Aorta (tissue), 5 donors: ENCODE results near the gene TASP1. TPM values are rescaled to one million over a fixed set of nuclear protein-coding genes. Genes with fewer than 3 reads are reported as not detected.

Experiments used
- ATAC-seq: fragments of 200-7000 bp; cut with Tn5 transposase; one replicate; pipeline ENCODE4 v1.9.1; 2022; ENCODE audit warnings: moderate library complexity; ENCODE audit not compliant: low FRiP score
- DNase-seq, 2 donors: peaks; one replicate each; pipeline ENCODE4 v3.0.0-alpha.2; 2020
- H3K27ac ChIP-seq, 2 donors: one replicate each; pipeline ENCODE4 v1.5.1; 2013; ENCODE audit warnings: low read length in 2 of 2, mild to moderate bottlenecking in 2 of 2, moderate library complexity in 2 of 2, control low read depth in 1 of 2, inconsistent platforms in 1 of 2, low read depth in 1 of 2
- H3K27me3 ChIP-seq, 2 donors: one replicate each; pipeline ENCODE4 v1.6.1; 2013; ENCODE audit warnings: control low read depth in 1 of 2, low read length in 1 of 2, mild to moderate bottlenecking in 1 of 2, moderate library complexity in 1 of 2; ENCODE audit not compliant: insufficient read depth in 2 of 2, control insufficient read depth in 1 of 2
- H3K36me3 ChIP-seq, 2 donors: one replicate each; pipeline ENCODE4 v1.6.1; 2013; ENCODE audit warnings: control low read depth in 1 of 2, low read length in 1 of 2, mild to moderate bottlenecking in 1 of 2; ENCODE audit not compliant: insufficient read depth in 2 of 2, control insufficient read depth in 1 of 2
- H3K4me1 ChIP-seq, 2 donors: one replicate each; pipeline ENCODE4 v1.6.1; 2013; ENCODE audit warnings: low read length in 2 of 2, control low read depth in 1 of 2, mild to moderate bottlenecking in 1 of 2, moderate library complexity in 1 of 2; ENCODE audit not compliant: insufficient read depth in 2 of 2, control insufficient read depth in 1 of 2
- H3K4me3 ChIP-seq, 2 donors: one replicate each; pipeline ENCODE4 v1.5.1; 2013; ENCODE audit warnings: low read length in 2 of 2, control low read depth in 1 of 2, mild to moderate bottlenecking in 1 of 2
- H3K9me3 ChIP-seq: one replicate; pipeline ENCODE4 v1.6.1; 2013; ENCODE audit warnings: mild to moderate bottlenecking, low read length; ENCODE audit not compliant: control insufficient read depth
- WGBS, 2 donors: extraction: QIAGEN DNeasy Blood & Tissue Kit; methylation state at CpG; one replicate each; pipeline ENCODE4 v1.1.7; 2013; 5-methylcytosine and 5-hydroxymethylcytosine counted together
- intact Hi-C, 2 donors: fragments of 100-400 bp; cut with DNase I; formaldehyde crosslinking; loops; one replicate each; pipeline versions ENCODE4 v1.14.2 to v1.15.0; 2022
- polyA plus RNA-seq, 2 donors: library from polyadenylated mRNA; stranded (reverse); fragments of 200-250 nt; gene quantifications; one replicate each; pipeline ENCODE4 v1.2.3, GENCODE V29; 2013
- total RNA-seq, 2 donors: library from RNA; stranded (reverse); fragmentation: NEBNext Ultra II Directional; extraction: Animal tissue kit (Norgen Biotek cat#: 25700); gene quantifications; one replicate each; pipeline ENCODE4 v1.2.1, GENCODE V29; 2021
- donor health status: healthy with polysubstance abuse.
- donor health status: Bipolar disorder and iron deficiency.
- donor health status: DM: no; HTN: no; CAD: no.
- donor health status: DM: no; HTN: no; CAD: no.
- donor health status: DM: yes; HTN: yes; CAD: no.

Gene TASP1
- total and polyA plus RNA-seq, 4 donors = 13.2 to 74.6 (median 25.9) TPM

- no peak overlapping the region for H3K4me3 ChIP-seq
- WGBS, 2 donors = 74 to 75% methylated on average over 4 of the region's 4 CpGs
- H3K4me1 ChIP-seq = peaks cover 1 to 6% of the 10 kb centered on the region in 2 donors
- intact Hi-C loops = no loop called here
- no peaks in the 10 kb centered on the region for H3K9me3 ChIP-seq
- no peak overlapping the region for H3K27ac ChIP-seq
- H3K27me3 ChIP-seq = no peaks in the 10 kb centered on the region
- DNase-seq (no peak), ATAC-seq (no peak)
- no peaks in the 10 kb centered on the region for H3K36me3 ChIP-seq
Observed at GRCh38 chr20:13656721-13657368, 18.1 kb upstream of the TASP1 start.

DNA sequence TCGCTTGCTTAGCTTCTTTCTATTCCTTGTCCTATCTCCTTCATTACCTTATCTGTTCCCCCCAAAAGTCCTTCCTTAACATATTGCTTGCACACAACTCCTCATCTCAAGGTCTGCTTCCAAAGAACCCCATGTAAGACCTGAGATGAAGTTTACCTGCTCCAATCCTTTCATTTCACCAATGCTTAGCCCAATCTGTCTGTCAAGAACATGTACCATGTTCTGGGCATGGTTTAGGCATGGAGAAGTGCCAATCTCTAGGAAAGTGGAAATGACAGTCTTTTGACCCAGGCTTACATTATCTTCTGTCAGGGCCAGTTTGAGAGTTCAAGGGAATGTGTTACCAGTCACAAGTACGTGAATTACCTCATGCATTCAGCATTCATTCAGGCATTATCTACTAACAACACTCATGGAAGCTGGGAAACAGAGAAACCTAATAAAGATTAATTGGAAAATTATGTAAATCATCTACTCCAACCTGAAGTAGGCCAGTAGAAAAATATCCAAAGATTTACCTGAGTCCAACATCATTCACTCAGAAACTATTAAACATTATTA is 15.8 kb upstream of the TASP1 start:
- Histone ChIP-seq H3K9me3 (no peaks in the 10 kb centered on the region), H3K4me1 (peaks cover 1 to 3% of the 10 kb centered on the region in 2 donors), H3K36me3 (no peaks in the 10 kb centered on the region), H3K4me3 (no peak overlapping the region), H3K27ac (peak overlapping the region in 1 of 2 donors; percentile 25), H3K27me3 (no peaks in the 10 kb centered on the region)
- 58 to 61% methylated on average over 2 of the region's 2 CpGs for WGBS, 2 donors
- no peak for ATAC-seq
- DNase-seq = no peak
- intact Hi-C loops = no loop called here

- H3K36me3 ChIP-seq = no peaks in the 10 kb centered on the region
- 93 to 95% methylated on average over 2 of the region's 2 CpGs for WGBS, 2 donors
- ATAC-seq (no peak), DNase-seq (no peak)
- H3K27ac ChIP-seq = no peak overlapping the region
- no peaks in the 10 kb centered on the region for H3K27me3 ChIP-seq
- no peak overlapping the region for H3K4me3 ChIP-seq
- H3K4me1 ChIP-seq = no peaks in the 10 kb centered on the region
- H3K9me3 ChIP-seq = no peaks in the 10 kb centered on the region
- intact Hi-C loops = no loop called here
Observed at GRCh38 chr20:13650474-13650873, 11.7 kb upstream of the TASP1 start.

- ATAC-seq = peak; percentile 76
- H3K9me3 ChIP-seq = no peaks in the 10 kb centered on the region
- H3K36me3 ChIP-seq = no peaks in the 10 kb centered on the region
- H3K4me1 ChIP-seq = no peaks in the 10 kb centered on the region
- DNase-seq = no peak
- no peaks in the 10 kb centered on the region for H3K27me3 ChIP-seq
- WGBS, 2 donors = 57 to 63% methylated on average over 10 of the region's 10 CpGs
- no peak overlapping the region for H3K27ac ChIP-seq
- H3K4me3 ChIP-seq = no peak overlapping the region
- intact Hi-C loops = no loop called here
Observed at GRCh38 chr20:13648291-13649228, 9.8 kb upstream of the TASP1 start.

DNA sequence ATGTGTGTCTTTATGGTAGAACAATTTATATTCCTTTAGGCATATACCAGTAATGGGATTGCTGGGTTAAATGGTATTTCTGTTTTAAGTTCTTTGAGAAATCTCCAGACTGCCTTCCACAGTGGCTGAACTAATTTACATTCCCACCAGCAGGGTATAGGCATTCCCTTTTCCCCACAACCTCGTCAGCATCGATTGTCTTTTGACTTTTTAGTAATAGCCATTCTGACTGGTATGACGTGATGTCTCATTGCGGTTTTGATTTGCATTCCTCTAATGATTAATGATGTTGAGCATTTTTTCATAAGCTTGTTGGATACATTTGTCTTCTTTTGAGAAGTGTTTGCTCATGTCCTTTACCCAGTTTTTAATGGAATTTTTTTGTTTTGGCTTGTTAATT is 5.3 kb upstream of the TASP1 start:
- no peaks in the 10 kb centered on the region for H3K36me3 ChIP-seq
- DNase-seq (no peak), ATAC-seq (no peak)
- 33 to 53% methylated on average over 4 of the region's 4 CpGs for WGBS, 2 donors
- H3K4me3 ChIP-seq = no peak overlapping the region
- intact Hi-C loops = no loop called here
- H3K4me1 ChIP-seq = no peaks in the 10 kb centered on the region
- no peak overlapping the region for H3K27ac ChIP-seq
- H3K27me3 ChIP-seq = no peaks in the 10 kb centered on the region
- H3K9me3 ChIP-seq = no peaks in the 10 kb centered on the region

DNA sequence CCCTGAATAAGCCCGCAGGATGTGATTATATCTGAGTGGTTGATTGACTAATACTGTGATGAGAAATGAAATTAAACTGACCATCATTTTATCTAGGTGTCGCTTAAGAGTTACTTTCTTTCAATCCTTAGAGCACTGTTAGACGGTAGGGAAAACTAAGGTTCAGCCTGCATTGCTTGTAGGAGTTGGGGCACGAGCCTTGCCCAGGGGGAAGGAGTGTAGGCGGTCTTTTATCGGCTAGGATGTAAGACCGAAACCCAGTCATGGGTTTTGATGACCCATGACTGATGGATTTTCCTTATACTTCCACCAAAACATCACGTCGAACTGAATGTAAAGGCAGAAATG is 392 bp upstream of the TASP1 start:
- no peaks in the 10 kb centered on the region for H3K27me3 ChIP-seq
- H3K9me3 ChIP-seq = no peaks in the 10 kb centered on the region
- ATAC-seq (peak; percentile 60), DNase-seq (no peak)
- intact Hi-C loops = no loop called here
- no peaks in the 10 kb centered on the region for H3K36me3 ChIP-seq
- H3K4me1 ChIP-seq = no peaks in the 10 kb centered on the region
- 4 to 6% methylated on average over 9 of the region's 9 CpGs for WGBS, 2 donors
- no peak overlapping the region for H3K27ac ChIP-seq
- peak overlapping the region; percentile 80 to 81 for H3K4me3 ChIP-seq

- H3K36me3 ChIP-seq = no peaks in the 10 kb centered on the region
- 0 to 2% methylated on average over 7 of the region's 7 CpGs for WGBS, 2 donors
- H3K4me3 ChIP-seq = peak overlapping the region; percentile 80 to 81
- peak; percentile 4 for ATAC-seq
- no peaks in the 10 kb centered on the region for H3K4me1 ChIP-seq
- peak overlapping the region in 1 of 2 donors; percentile 81 for H3K27ac ChIP-seq
- no peaks in the 10 kb centered on the region for H3K27me3 ChIP-seq
- intact Hi-C loops = no loop called here
- no peaks in the 10 kb centered on the region for H3K9me3 ChIP-seq
- DNase-seq = no peak
Observed at GRCh38 chr20:13638162-13638495, 603 bp downstream of the TASP1 start.

GRCh38 chr20:13632431-13632830 is 6.3 kb downstream of the TASP1 start:
- ATAC-seq = peak; percentile 26

More at GRCh38 chr20:13632431-13632830, 6.3 kb downstream of the TASP1 start:
- H3K4me1 ChIP-seq = no peaks in the 10 kb centered on the region
- intact Hi-C loops = no loop called here
- WGBS, 2 donors = 62 to 66% methylated on average over 1 of the region's 1 CpG
- no peaks in the 10 kb centered on the region for H3K9me3 ChIP-seq
- DNase-seq = no peak
- H3K27me3 ChIP-seq = no peaks in the 10 kb centered on the region
- H3K36me3 ChIP-seq = peaks cover 2 to 3% of the 10 kb centered on the region in 2 donors
- no peak overlapping the region for H3K4me3 ChIP-seq
- no peak overlapping the region for H3K27ac ChIP-seq
